Measurements from ENCODE around the gene CAGE1. TPM values are rescaled to one million over a fixed set of nuclear protein-coding genes. Genes with fewer than 3 reads are reported as not detected.
"Not testable (repeated sequence)": the region's sequence is repeated elsewhere in the genome, so short reads cannot be mapped to it uniquely, and the experiment has no call there.

CAGE1 gene
- total and polyA plus RNA-seq, 2 experiments from 2014 or later = not detected

DNA sequence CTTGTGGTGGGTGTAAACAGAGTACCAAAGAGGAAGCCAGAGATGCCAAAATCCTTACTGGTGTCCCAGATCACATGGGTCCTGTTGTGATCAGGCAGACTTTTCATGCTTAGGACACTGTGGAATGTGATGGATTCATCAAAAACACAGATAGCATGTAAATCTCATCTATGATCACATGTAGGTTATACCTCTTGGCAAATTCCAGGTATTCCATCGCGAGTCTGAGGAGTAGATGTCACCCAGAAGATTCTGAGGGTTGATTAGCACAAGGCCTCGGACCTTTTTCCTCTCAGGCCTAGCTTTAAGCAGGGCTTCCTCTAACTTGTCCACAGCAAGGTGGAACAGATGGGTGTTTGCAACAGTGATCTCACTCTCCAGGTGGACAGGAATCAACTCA lies 48.3 kb downstream of the CAGE1 start:
- in situ Hi-C loops (cut with MboI) = no loop called here
- Histone ChIP-seq H3K79me2 (ENCODE audit: insufficient read depth) (no peaks in the 10 kb centered on the region), H3K27ac (no peak overlapping the region), H3K27me3 (replicated peaks; ENCODE audit: insufficient read depth) (no peaks in the 10 kb centered on the region), H3F3A (ENCODE audit: insufficient read depth) (no peaks in the 10 kb centered on the region), H3K4me2 (ENCODE audit: unreplicated experiment) (no peak overlapping the region), H3K4me1 (ENCODE audit: insufficient read depth) (no peaks in the 10 kb centered on the region), H3K36me3 (ENCODE audit: low read depth) (no peaks in the 10 kb centered on the region), H3K4me3 (no peak overlapping the region), H4K20me1 (ENCODE audit: insufficient read depth) (no peaks in the 10 kb centered on the region), H3K9me2 (ENCODE audit: insufficient read depth) (0 out of 2 replicates have a peak, but pooled peaks cover 5% of the 10 kb centered on the region), H2AFZ (no peak overlapping the region), H3K9ac (no peak overlapping the region), H3K9me3 (ENCODE audit: low read depth) (no peaks in the 10 kb centered on the region)
- TF ChIP-seq EZH2 (IDR thresholded peaks at IDR 0.05; ENCODE audit: insufficient read depth, poor library complexity, severe bottlenecking) (no peak), EZH2phosphoT487 (IDR thresholded peaks at IDR 0.05; ENCODE audit: insufficient read depth, low read depth) (no peak)
- no peak for DNase-seq
- WGBS, 2 experiments (ENCODE audit: low coverage in 1 of 2, low lambda C conversion rate in 2 of 2, missing lambda C conversion rate in 2 of 2) = 58 to 64% methylated on average over 3 of the region's 3 CpGs

DNA sequence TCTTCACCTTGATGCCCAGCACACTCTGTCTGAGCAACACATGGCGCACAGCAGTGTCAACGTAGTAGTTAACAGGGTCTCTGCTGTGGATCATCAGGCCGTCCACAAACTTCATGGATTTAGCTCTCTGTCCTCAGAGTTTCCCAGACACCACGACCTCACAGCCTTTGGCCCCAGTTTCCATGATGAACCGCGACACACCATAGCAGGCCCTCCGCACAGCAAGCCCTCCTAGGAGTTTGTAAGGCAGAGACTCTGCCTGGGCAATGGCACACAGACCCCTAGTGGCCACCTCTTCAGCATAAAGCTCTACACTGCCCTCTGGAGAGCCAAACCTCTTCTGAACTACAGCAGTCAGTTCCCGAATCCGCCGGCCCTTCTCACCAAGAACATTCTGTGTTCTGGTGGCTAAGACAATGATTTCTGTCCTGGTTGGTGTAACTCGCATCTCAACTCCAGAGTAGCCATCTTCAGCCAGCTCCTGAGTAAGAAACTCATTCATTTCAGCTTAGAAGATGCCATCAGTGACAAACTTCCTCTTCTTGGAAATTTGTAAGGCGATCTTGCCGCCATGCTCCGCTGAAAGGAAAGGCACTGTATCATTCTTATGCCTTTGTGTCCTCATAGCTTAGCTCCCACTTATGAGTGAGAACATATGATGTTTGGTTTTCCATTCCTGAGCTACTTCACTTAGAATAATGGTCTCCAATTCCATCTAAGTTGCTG lies 50.4 kb downstream of the CAGE1 start:
- H3K9ac ChIP-seq; H3K4me2 ChIP-seq (ENCODE audit: unreplicated experiment); H4K20me1 ChIP-seq (ENCODE audit: insufficient read depth); H3K36me3 ChIP-seq (ENCODE audit: low read depth); H3F3A ChIP-seq (ENCODE audit: insufficient read depth); H3K27ac ChIP-seq; H3K79me2 ChIP-seq (ENCODE audit: insufficient read depth); H3K9me3 ChIP-seq (ENCODE audit: low read depth); H3K9me2 ChIP-seq (ENCODE audit: insufficient read depth); H2AFZ ChIP-seq; H3K4me1 ChIP-seq (ENCODE audit: insufficient read depth); H3K4me3 ChIP-seq; in situ Hi-C loops (cut with MboI); H3K27me3 ChIP-seq (replicated peaks; ENCODE audit: insufficient read depth): not testable (repeated sequence)
- WGBS, 2 experiments (ENCODE audit: low coverage in 1 of 2, low lambda C conversion rate in 2 of 2, missing lambda C conversion rate in 2 of 2) = 77 to 78% methylated on average over 14 of the region's 14 CpGs
- peak; percentile 19 for DNase-seq

DNA sequence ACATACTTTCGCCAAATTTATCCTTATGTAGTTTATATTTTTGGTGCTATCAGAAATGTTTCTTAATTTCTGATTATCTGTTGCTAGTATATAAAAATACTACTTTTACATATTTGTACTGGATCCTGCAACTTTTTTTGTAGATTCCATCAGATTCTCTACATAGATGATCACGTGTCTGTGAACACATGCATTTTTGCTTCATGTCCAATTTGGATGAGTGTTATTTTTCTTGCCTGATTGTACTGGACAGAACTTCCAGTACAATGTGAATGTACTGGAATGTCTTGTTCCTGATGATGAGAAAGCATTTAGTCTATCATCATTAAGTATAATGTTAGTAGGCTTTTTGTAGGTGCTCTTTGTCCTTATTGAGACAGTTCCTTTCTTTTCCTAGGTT lies 51.5 kb downstream of the CAGE1 start:
- Histone ChIP-seq H3K9me3 (ENCODE audit: low read depth) (no peaks in the 10 kb centered on the region), H3K79me2 (ENCODE audit: insufficient read depth) (no peaks in the 10 kb centered on the region), H2AFZ (no peak overlapping the region), H3F3A (ENCODE audit: insufficient read depth) (no peaks in the 10 kb centered on the region), H3K4me3 (no peak overlapping the region), H3K36me3 (ENCODE audit: low read depth) (no peaks in the 10 kb centered on the region), H4K20me1 (ENCODE audit: insufficient read depth) (no peaks in the 10 kb centered on the region), H3K4me1 (ENCODE audit: insufficient read depth) (no peaks in the 10 kb centered on the region), H3K4me2 (ENCODE audit: unreplicated experiment) (no peak overlapping the region), H3K27me3 (replicated peaks; ENCODE audit: insufficient read depth) (no peaks in the 10 kb centered on the region), H3K9ac (no peak overlapping the region), H3K27ac (peak overlapping the region; percentile 16), H3K9me2 (ENCODE audit: insufficient read depth) (0 out of 2 replicates have a peak, but pooled peaks cover 5% of the 10 kb centered on the region)
- no peak for TF ChIP-seq EZH2 (IDR thresholded peaks at IDR 0.05; ENCODE audit: insufficient read depth, poor library complexity, severe bottlenecking)
- TF ChIP-seq EZH2phosphoT487 (IDR thresholded peaks at IDR 0.05; ENCODE audit: insufficient read depth, low read depth) = no peak
- in situ Hi-C loops (cut with MboI) = no loop called here
- peak; percentile 51 for DNase-seq
- WGBS, 2 experiments (ENCODE audit: low coverage in 1 of 2, low lambda C conversion rate in 2 of 2, missing lambda C conversion rate in 2 of 2) = 49 to 53% methylated on average over 2 of the region's 2 CpGs

DNA sequence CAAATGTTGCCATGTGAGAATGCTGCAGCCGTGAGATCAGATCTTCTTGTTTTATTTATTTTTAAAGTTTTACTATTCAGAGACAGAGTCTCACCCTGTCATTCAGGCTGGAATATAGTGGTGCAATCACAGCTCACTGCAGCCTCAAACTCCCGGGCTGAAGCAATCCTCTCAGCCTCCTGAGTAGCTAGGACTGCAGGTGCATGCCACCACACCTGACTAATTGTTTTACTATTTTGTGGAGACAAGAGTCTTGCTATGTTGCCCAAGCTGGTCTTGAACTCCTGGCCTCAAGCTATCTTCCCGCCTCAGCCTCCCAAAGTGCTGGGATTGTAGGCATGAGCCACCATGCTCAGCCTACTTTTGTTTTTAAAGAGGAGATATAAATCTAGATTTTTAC lies 54.0 kb downstream of the CAGE1 start:
- Histone ChIP-seq H3K27ac (no peak overlapping the region), H3K4me2 (ENCODE audit: unreplicated experiment) (no peak overlapping the region), H3F3A (ENCODE audit: insufficient read depth) (no peaks in the 10 kb centered on the region), H3K36me3 (ENCODE audit: low read depth) (no peaks in the 10 kb centered on the region), H3K9ac (no peak overlapping the region), H3K4me1 (ENCODE audit: insufficient read depth) (no peaks in the 10 kb centered on the region), H2AFZ (no peak overlapping the region), H3K4me3 (no peak overlapping the region), H3K9me3 (ENCODE audit: low read depth) (no peaks in the 10 kb centered on the region), H4K20me1 (ENCODE audit: insufficient read depth) (no peaks in the 10 kb centered on the region), H3K79me2 (ENCODE audit: insufficient read depth) (no peaks in the 10 kb centered on the region), H3K27me3 (replicated peaks; ENCODE audit: insufficient read depth) (no peaks in the 10 kb centered on the region), H3K9me2 (ENCODE audit: insufficient read depth) (0 out of 2 replicates have a peak, but pooled peaks cover 5% of the 10 kb centered on the region)
- 43 to 60% methylated on average over 3 of the region's 3 CpGs for WGBS, 2 experiments (ENCODE audit: low coverage in 1 of 2, low lambda C conversion rate in 2 of 2, missing lambda C conversion rate in 2 of 2)
- in situ Hi-C loops (cut with MboI) = no loop called here
- no peak for TF ChIP-seq EZH2 (IDR thresholded peaks at IDR 0.05; ENCODE audit: insufficient read depth, poor library complexity, severe bottlenecking)
- no peak for DNase-seq

DNA sequence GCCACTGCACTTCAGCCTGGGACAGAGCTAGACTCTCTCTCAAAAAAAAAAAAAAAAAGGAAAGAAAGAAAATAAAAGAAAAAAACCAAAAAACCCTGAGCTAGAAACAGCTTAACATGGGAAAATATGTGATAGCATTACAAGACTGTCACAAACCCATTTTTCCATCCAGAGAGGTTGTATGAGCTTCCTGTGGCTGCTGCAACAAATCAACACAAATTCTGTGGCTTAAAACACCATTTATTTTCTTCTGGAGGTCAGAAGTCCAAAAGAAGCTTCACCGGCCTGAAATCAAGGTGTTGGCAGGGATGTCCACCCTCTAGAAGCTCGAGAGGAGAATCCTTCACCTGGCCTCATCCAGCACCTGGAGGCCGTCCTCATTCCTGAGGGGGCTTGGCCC lies 54.9 kb downstream of the CAGE1 start:
- in situ Hi-C loops (cut with MboI) = no loop called here

More for the DNA sequence above, 54.9 kb downstream of the CAGE1 start:
- Histone ChIP-seq H3K4me1 (ENCODE audit: insufficient read depth) (no peaks in the 10 kb centered on the region), H3K27ac (no peak overlapping the region), H3K79me2 (ENCODE audit: insufficient read depth) (no peaks in the 10 kb centered on the region), H4K20me1 (ENCODE audit: insufficient read depth) (no peaks in the 10 kb centered on the region), H3K9me2 (ENCODE audit: insufficient read depth) (0 out of 2 replicates have a peak, but pooled peaks cover 5% of the 10 kb centered on the region), H3K4me2 (ENCODE audit: unreplicated experiment) (no peak overlapping the region), H3K9ac (no peak overlapping the region), H3K27me3 (replicated peaks; ENCODE audit: insufficient read depth) (no peaks in the 10 kb centered on the region), H3F3A (ENCODE audit: insufficient read depth) (no peaks in the 10 kb centered on the region), H3K9me3 (ENCODE audit: low read depth) (no peaks in the 10 kb centered on the region), H2AFZ (no peak overlapping the region), H3K36me3 (ENCODE audit: low read depth) (no peaks in the 10 kb centered on the region), H3K4me3 (no peak overlapping the region)
- TF ChIP-seq EZH2 (IDR thresholded peaks at IDR 0.05; ENCODE audit: insufficient read depth, poor library complexity, severe bottlenecking) = no peak
- no peak for TF ChIP-seq EZH2phosphoT487 (IDR thresholded peaks at IDR 0.05; ENCODE audit: insufficient read depth, low read depth)
- WGBS, 2 experiments (ENCODE audit: low coverage in 1 of 2, low lambda C conversion rate in 2 of 2, missing lambda C conversion rate in 2 of 2) = 48 to 58% methylated on average over 3 of the region's 3 CpGs
- DNase-seq = no peak
